WTC11 (cell line): ENCODE results near the gene C19orf53. TPM values are rescaled to one million over a fixed set of nuclear protein-coding genes. Genes with fewer than 3 reads are reported as not detected.

ENCODE experiments used
- ATAC-seq: fragments of 200-7000 bp; cut with Tn5 transposase; 2 replicates; pipeline ENCODE4 v1.10.0; 2021; ENCODE audit warnings: mild to moderate bottlenecking, moderate library complexity
- CTCF ChIA-PET: fragments of 300-600 bp; sonication (Branson Sonifier 250); formaldehyde crosslinking; loops from one replicate; lab custom pipeline; 2021; ENCODE audit warnings: antibody characterized with exemption; lab: Charles Lee
- POLR2A ChIA-PET: fragments of 350-600 bp; sonication (Branson Sonifier 250); formaldehyde crosslinking; loops from one replicate; lab custom pipeline; 2021; ENCODE audit warnings: antibody characterized with exemption; lab: Charles Lee
- DNase-seq: peaks from one replicate; pipeline ENCODE4 v3.0.0; 2021; ENCODE audit warnings: low spot score
- H3K27ac Mint-ChIP-seq: 2 replicates; pipeline ENCODE4 v1.8.0; 2021; ENCODE audit warnings: mixed read lengths
- H3K27me3 Mint-ChIP-seq: 2 replicates; pipeline ENCODE4 v1.8.0; 2021; ENCODE audit warnings: low read depth, mild to moderate bottlenecking, moderate library complexity, mixed read lengths
- H3K36me3 Mint-ChIP-seq: 2 replicates; pipeline ENCODE4 v1.8.0; 2021; ENCODE audit warnings: mixed read lengths
- H3K4me1 Mint-ChIP-seq: 2 replicates; pipeline ENCODE4 v1.8.0; 2022; ENCODE audit warnings: mixed read lengths
- H3K4me3 Mint-ChIP-seq: 2 replicates; pipeline ENCODE4 v1.8.0; 2021; ENCODE audit warnings: mild to moderate bottlenecking, moderate library complexity, mixed read lengths
- H3K9me3 Mint-ChIP-seq: 2 replicates; pipeline ENCODE4 v1.8.0; 2021; ENCODE audit warnings: mixed read lengths
- CREM ChIP-seq: sonication (generic); formaldehyde crosslinking; IDR thresholded peaks from 2 replicates; pipeline ENCODE4 v1.8.1; 2022; ENCODE audit warnings: mild to moderate bottlenecking, missing genetic modification reagents, moderate library complexity
- ELF4 ChIP-seq: sonication (generic); formaldehyde crosslinking; IDR thresholded peaks from 2 replicates; pipeline ENCODE4 v1.8.1; 2022; ENCODE audit warnings: low read depth, mild to moderate bottlenecking, moderate library complexity, missing genetic modification reagents
- ETV6 ChIP-seq: sonication (generic); formaldehyde crosslinking; IDR thresholded peaks from 2 replicates; pipeline ENCODE4 v1.8.1; 2022; ENCODE audit warnings: mild to moderate bottlenecking, missing genetic modification reagents
- FOXJ3 ChIP-seq: sonication (generic); formaldehyde crosslinking; IDR thresholded peaks from 2 replicates; pipeline ENCODE4 v1.9.0; 2021; ENCODE audit warnings: missing genetic modification reagents, mild to moderate bottlenecking, borderline replicate concordance
- GABPB1 ChIP-seq: sonication (generic); formaldehyde crosslinking; IDR thresholded peaks from 2 replicates; pipeline ENCODE4 v1.8.1; 2023; ENCODE audit warnings: mild to moderate bottlenecking, missing genetic modification reagents
- KAT7 ChIP-seq: sonication (generic); formaldehyde crosslinking; IDR thresholded peaks from 2 replicates; pipeline ENCODE4 v1.8.1; 2023; ENCODE audit warnings: missing genetic modification reagents, mild to moderate bottlenecking, borderline replicate concordance
- NFYB ChIP-seq: sonication (generic); formaldehyde crosslinking; conservative IDR thresholded peaks from 2 replicates; pipeline ENCODE4 v1.8.0; 2022; ENCODE audit warnings: low read depth, missing genetic modification reagents
- NR1H2 ChIP-seq: sonication (generic); formaldehyde crosslinking; IDR thresholded peaks from 2 replicates; pipeline ENCODE4 v1.9.0; 2021; ENCODE audit warnings: mild to moderate bottlenecking, moderate library complexity, missing genetic modification reagents
- SOX15 ChIP-seq: fragments of 250-450 bp; sonication (Bioruptor Pico); IDR thresholded peaks from 2 replicates; pipeline ENCODE4 v1.9.0; 2021; ENCODE audit warnings: mild to moderate bottlenecking
- TCF7 ChIP-seq: sonication (generic); formaldehyde crosslinking; IDR thresholded peaks from 2 replicates; pipeline ENCODE4 v1.8.0; 2022; ENCODE audit warnings: mild to moderate bottlenecking, low read depth, missing genetic modification reagents, moderate library complexity
- TEAD4 ChIP-seq: sonication (generic); formaldehyde crosslinking; IDR thresholded peaks from 2 replicates; pipeline ENCODE4 v1.8.0; 2022; ENCODE audit warnings: mild to moderate bottlenecking, missing genetic modification reagents
- ZNF263 ChIP-seq: sonication (generic); formaldehyde crosslinking; IDR thresholded peaks from 2 replicates; pipeline ENCODE4 v1.8.1; 2022; ENCODE audit warnings: low read depth, mild to moderate bottlenecking, moderate library complexity, missing genetic modification reagents
- total RNA-seq: library from RNA; stranded (reverse); gene quantifications from 3 replicates; pipeline ENCODE4 v1.2.3, GENCODE V29; 2021
- TF ChIP-seq, protein P1 (sequence below): sonication (generic); formaldehyde crosslinking; IDR thresholded peaks from 2 replicates; pipeline ENCODE4 v1.8.1; 2023; ENCODE audit warnings: mild to moderate bottlenecking, missing genetic modification reagents, borderline replicate concordance
- TF ChIP-seq, protein P2 (sequence below): sonication (generic); formaldehyde crosslinking; IDR thresholded peaks from 2 replicates; pipeline ENCODE4 v1.8.1; 2022; ENCODE audit warnings: low read depth, missing genetic modification reagents, borderline replicate concordance
- TF ChIP-seq, protein P3 (sequence below): sonication (generic); formaldehyde crosslinking; IDR thresholded peaks from 2 replicates; pipeline ENCODE4 v1.8.1; 2023; ENCODE audit warnings: mild to moderate bottlenecking, missing genetic modification reagents, moderate library complexity
- TF ChIP-seq, protein P4 (sequence below): sonication (generic); formaldehyde crosslinking; IDR thresholded peaks from 2 replicates; pipeline ENCODE4 v1.8.1; 2022; ENCODE audit warnings: missing genetic modification reagents, borderline replicate concordance
- TF ChIP-seq, protein P5 (sequence below): fragments of 250-450 bp; sonication (Bioruptor Pico); IDR thresholded peaks from 2 replicates; pipeline ENCODE4 v2.1.2; 2022; ENCODE audit warnings: mild to moderate bottlenecking, moderate library complexity
- TF ChIP-seq, protein P6 (sequence below): sonication (generic); formaldehyde crosslinking; IDR thresholded peaks from 2 replicates; pipeline ENCODE4 v1.8.0; 2022; ENCODE audit warnings: mild to moderate bottlenecking, missing genetic modification reagents
- TF ChIP-seq, protein P7 (sequence below): sonication (generic); formaldehyde crosslinking; IDR thresholded peaks from 2 replicates; pipeline ENCODE4 v1.8.0; 2022; ENCODE audit warnings: mild to moderate bottlenecking, missing genetic modification reagents
- TF ChIP-seq, protein P8 (sequence below): sonication (generic); formaldehyde crosslinking; IDR thresholded peaks from 2 replicates; pipeline ENCODE4 v1.8.0; 2023; ENCODE audit warnings: missing genetic modification reagents, mild to moderate bottlenecking, borderline replicate concordance

C19orf53 gene
- total RNA-seq, 1 experiment from 2014 or later, result 102 TPM

DNA sequence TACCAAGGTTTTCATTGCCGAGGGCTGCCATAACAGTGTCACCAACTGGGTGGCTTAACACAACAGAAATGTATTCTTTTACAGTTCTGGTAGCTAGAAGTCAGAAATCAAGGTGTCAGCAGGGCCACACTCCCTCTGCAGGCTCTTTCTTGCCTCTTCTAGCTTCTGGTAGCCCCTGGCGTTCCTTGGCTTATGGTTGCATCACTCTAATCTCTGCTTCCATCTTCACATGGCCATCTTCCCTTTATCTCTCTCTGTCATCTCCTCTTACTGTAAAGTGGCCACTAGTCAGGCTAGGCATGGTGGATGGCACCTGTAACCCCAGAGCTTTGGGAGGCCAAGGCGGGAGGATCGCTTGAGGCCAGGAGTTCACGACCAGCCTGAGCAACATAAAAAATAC is 47.9 kb upstream of the C19orf53 start (continued):
- TF ChIP-seq, protein P1, sequence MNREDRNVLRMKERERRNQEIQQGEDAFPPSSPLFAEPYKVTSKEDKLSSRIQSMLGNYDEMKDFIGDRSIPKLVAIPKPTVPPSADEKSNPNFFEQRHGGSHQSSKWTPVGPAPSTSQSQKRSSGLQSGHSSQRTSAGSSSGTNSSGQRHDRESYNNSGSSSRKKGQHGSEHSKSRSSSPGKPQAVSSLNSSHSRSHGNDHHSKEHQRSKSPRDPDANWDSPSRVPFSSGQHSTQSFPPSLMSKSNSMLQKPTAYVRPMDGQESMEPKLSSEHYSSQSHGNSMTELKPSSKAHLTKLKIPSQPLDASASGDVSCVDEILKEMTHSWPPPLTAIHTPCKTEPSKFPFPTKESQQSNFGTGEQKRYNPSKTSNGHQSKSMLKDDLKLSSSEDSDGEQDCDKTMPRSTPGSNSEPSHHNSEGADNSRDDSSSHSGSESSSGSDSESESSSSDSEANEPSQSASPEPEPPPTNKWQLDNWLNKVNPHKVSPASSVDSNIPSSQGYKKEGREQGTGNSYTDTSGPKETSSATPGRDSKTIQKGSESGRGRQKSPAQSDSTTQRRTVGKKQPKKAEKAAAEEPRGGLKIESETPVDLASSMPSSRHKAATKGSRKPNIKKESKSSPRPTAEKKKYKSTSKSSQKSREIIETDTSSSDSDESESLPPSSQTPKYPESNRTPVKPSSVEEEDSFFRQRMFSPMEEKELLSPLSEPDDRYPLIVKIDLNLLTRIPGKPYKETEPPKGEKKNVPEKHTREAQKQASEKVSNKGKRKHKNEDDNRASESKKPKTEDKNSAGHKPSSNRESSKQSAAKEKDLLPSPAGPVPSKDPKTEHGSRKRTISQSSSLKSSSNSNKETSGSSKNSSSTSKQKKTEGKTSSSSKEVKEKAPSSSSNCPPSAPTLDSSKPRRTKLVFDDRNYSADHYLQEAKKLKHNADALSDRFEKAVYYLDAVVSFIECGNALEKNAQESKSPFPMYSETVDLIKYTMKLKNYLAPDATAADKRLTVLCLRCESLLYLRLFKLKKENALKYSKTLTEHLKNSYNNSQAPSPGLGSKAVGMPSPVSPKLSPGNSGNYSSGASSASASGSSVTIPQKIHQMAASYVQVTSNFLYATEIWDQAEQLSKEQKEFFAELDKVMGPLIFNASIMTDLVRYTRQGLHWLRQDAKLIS (CRISPR knock-in tag), result no peak
- no peak for TF ChIP-seq KAT7 (CRISPR knock-in tag)
- no peak for TF ChIP-seq ETV6 (CRISPR knock-in tag)
- TF ChIP-seq, protein P2, sequence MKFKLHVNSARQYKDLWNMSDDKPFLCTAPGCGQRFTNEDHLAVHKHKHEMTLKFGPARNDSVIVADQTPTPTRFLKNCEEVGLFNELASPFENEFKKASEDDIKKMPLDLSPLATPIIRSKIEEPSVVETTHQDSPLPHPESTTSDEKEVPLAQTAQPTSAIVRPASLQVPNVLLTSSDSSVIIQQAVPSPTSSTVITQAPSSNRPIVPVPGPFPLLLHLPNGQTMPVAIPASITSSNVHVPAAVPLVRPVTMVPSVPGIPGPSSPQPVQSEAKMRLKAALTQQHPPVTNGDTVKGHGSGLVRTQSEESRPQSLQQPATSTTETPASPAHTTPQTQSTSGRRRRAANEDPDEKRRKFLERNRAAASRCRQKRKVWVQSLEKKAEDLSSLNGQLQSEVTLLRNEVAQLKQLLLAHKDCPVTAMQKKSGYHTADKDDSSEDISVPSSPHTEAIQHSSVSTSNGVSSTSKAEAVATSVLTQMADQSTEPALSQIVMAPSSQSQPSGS (CRISPR knock-in tag), result no peak
- TF ChIP-seq CREM (CRISPR knock-in tag), result no peak
- TF ChIP-seq GABPB1 (CRISPR knock-in tag), result no peak

DNA sequence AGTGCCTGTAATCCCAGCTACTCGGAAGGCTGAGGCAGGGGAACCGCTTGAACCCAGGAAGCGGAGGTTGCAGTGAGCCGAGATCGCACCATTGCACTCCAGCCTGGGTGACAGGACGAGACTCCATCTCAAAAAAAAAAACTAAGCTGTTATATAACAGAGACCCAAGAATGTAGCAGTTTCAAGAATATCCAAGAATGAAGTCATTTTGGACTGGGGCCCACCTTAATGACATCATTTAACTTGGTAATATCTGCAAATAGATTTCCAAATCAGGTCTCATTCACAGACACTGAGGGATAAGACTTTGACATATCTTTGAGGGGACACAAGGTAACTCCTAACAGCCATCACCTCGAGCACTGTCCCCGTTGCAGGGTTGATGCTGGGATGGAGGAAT is 46.5 kb upstream of the C19orf53 start:
- H3K27me3 Mint-ChIP-seq, result no peaks in the 10 kb centered on the region; the same call in 1 of the 2 replicates
- TF ChIP-seq NFYB, result no peak
- no peak for TF ChIP-seq TEAD4 (CRISPR knock-in tag)
- TF ChIP-seq, protein P3, sequence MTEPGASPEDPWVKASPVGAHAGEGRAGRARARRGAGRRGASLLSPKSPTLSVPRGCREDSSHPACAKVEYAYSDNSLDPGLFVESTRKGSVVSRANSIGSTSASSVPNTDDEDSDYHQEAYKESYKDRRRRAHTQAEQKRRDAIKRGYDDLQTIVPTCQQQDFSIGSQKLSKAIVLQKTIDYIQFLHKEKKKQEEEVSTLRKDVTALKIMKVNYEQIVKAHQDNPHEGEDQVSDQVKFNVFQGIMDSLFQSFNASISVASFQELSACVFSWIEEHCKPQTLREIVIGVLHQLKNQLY, result no peak
- TF ChIP-seq ZNF263 (CRISPR knock-in tag), result no peak
- no peak for TF ChIP-seq SOX15 (CRISPR knock-in tag)
- TF ChIP-seq, protein P4, sequence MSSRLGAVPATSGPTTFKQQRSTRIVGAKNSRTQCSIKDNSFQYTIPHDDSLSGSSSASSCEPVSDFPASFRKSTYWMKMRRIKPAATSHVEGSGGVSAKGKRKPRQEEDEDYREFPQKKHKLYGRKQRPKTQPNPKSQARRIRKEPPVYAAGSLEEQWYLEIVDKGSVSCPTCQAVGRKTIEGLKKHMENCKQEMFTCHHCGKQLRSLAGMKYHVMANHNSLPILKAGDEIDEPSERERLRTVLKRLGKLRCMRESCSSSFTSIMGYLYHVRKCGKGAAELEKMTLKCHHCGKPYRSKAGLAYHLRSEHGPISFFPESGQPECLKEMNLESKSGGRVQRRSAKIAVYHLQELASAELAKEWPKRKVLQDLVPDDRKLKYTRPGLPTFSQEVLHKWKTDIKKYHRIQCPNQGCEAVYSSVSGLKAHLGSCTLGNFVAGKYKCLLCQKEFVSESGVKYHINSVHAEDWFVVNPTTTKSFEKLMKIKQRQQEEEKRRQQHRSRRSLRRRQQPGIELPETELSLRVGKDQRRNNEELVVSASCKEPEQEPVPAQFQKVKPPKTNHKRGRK (CRISPR knock-in tag), result no peak
- TF ChIP-seq TCF7 (CRISPR knock-in tag), result no peak
- no peak for TF ChIP-seq ELF4
- TF ChIP-seq, protein P5, sequence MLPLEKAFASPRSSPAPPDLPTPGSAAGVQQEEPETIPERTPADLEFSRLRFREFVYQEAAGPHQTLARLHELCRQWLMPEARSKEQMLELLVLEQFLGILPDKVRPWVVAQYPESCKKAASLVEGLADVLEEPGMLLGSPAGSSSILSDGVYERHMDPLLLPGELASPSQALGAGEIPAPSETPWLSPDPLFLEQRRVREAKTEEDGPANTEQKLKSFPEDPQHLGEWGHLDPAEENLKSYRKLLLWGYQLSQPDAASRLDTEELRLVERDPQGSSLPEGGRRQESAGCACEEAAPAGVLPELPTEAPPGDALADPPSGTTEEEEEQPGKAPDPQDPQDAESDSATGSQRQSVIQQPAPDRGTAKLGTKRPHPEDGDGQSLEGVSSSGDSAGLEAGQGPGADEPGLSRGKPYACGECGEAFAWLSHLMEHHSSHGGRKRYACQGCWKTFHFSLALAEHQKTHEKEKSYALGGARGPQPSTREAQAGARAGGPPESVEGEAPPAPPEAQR (CRISPR knock-in tag), result no peak
- no peak for TF ChIP-seq FOXJ3 (CRISPR knock-in tag)
- TF ChIP-seq, protein P6, sequence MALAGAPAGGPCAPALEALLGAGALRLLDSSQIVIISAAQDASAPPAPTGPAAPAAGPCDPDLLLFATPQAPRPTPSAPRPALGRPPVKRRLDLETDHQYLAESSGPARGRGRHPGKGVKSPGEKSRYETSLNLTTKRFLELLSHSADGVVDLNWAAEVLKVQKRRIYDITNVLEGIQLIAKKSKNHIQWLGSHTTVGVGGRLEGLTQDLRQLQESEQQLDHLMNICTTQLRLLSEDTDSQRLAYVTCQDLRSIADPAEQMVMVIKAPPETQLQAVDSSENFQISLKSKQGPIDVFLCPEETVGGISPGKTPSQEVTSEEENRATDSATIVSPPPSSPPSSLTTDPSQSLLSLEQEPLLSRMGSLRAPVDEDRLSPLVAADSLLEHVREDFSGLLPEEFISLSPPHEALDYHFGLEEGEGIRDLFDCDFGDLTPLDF (CRISPR knock-in tag), result no peak
- TF ChIP-seq, protein P7, sequence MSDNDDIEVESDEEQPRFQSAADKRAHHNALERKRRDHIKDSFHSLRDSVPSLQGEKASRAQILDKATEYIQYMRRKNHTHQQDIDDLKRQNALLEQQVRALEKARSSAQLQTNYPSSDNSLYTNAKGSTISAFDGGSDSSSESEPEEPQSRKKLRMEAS (CRISPR knock-in tag), result no peak
- TF ChIP-seq, protein P8, sequence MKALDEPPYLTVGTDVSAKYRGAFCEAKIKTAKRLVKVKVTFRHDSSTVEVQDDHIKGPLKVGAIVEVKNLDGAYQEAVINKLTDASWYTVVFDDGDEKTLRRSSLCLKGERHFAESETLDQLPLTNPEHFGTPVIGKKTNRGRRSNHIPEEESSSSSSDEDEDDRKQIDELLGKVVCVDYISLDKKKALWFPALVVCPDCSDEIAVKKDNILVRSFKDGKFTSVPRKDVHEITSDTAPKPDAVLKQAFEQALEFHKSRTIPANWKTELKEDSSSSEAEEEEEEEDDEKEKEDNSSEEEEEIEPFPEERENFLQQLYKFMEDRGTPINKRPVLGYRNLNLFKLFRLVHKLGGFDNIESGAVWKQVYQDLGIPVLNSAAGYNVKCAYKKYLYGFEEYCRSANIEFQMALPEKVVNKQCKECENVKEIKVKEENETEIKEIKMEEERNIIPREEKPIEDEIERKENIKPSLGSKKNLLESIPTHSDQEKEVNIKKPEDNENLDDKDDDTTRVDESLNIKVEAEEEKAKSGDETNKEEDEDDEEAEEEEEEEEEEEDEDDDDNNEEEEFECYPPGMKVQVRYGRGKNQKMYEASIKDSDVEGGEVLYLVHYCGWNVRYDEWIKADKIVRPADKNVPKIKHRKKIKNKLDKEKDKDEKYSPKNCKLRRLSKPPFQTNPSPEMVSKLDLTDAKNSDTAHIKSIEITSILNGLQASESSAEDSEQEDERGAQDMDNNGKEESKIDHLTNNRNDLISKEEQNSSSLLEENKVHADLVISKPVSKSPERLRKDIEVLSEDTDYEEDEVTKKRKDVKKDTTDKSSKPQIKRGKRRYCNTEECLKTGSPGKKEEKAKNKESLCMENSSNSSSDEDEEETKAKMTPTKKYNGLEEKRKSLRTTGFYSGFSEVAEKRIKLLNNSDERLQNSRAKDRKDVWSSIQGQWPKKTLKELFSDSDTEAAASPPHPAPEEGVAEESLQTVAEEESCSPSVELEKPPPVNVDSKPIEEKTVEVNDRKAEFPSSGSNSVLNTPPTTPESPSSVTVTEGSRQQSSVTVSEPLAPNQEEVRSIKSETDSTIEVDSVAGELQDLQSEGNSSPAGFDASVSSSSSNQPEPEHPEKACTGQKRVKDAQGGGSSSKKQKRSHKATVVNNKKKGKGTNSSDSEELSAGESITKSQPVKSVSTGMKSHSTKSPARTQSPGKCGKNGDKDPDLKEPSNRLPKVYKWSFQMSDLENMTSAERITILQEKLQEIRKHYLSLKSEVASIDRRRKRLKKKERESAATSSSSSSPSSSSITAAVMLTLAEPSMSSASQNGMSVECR (CRISPR knock-in tag), result no peak
- no peak for TF ChIP-seq NR1H2
- TF ChIP-seq, all 79 proteins: peak for 0
- H3K36me3 Mint-ChIP-seq, result no peaks in the 10 kb centered on the region
- H3K4me3 Mint-ChIP-seq, result no peak overlapping the region
- no peaks in the 10 kb centered on the region for H3K9me3 Mint-ChIP-seq
- ChIA-PET CTCF (no interaction called here), POLR2A (no interaction called here)
- peaks cover 12% of the 10 kb centered on the region for H3K4me1 Mint-ChIP-seq
- no peak for DNase-seq
- no peak for ATAC-seq
- H3K27ac Mint-ChIP-seq, result no peak overlapping the region
